Activated effector memory CD4-positive, alpha-beta T cell treated with Interleukin-2 at 50 U/mL for 16 hours (primary cell): ENCODE measurements around the gene DGKB.

ENCODE experiments used
- DNase-seq: peaks from one replicate; pipeline ENCODE4 v3.0.0-alpha.2; 2020

The DGKB gene

DNA sequence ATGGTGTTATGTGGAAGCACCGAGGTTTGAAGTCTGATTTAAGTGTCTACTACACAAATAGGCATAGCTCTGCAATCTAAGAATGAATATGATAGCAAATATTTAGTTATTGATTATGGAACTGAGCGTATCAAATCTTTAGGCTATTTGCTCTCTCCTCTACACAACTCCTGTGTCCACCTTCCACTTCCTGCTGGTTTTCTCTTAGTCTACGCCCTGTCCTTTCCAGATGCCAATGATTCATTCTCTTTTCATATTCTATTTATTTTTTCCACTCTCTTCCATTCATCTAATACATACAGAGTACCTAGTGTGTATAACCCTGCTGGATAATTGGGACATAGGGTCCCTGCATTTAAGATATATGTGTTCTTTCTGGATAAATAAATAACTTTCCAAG lies 83.7 kb downstream of the DGKB start:
- no peak for DNase-seq

- DNase-seq, result no peak
Measured at GRCh38 chr7:14817829-14818614, 84.5 kb downstream of the DGKB start.

DNA sequence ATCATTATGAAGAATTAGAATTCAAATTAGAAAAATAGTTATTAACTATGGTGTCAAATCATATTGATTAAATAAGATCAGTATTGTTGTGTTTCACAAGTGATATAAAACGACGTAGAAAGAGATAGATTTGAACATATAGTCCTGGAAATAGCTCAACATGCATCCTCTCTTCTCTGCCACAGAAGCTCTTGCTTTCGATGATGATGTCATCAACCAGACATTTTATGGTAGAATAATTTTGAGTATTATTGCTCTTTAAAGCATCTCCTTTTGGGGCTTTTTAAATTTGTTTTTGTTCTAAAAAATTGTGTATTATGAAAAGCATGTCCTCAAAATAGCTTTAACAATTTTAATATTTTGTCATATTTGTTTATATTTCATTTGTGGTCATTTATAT lies 95.0 kb downstream of the DGKB start:
- DNase-seq, result no peak

GRCh38 chr7:14806891-14807290 lies 95.7 kb downstream of the DGKB start:
- DNase-seq, result no peak

GRCh38 chr7:14805105-14805719 lies 97.3 kb downstream of the DGKB start:
- no peak for DNase-seq

- DNase-seq, result no peak
Measured at GRCh38 chr7:14800664-14801063, 101.9 kb downstream of the DGKB start.

- DNase-seq, result no peak
Measured at GRCh38 chr7:14793151-14793550, 109.4 kb downstream of the DGKB start.

DNA sequence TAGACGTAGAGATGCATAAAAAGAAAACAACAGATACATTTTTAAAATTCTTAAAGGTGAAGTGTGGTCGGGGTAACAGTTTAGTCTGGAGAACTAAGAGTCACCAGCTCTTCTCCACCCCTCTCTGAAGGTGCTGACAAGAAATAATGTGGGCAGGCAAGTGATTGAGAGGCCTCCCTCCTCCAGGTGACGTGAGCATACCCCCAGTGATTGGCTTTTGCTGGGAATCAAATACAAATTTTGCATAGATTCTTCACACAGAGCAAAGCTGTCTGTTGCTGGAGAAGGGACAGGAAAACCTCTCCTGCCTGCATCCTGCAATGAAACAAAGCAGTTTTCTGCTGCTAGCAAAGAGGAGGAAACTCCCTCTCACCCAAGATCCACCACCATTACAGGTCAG lies 115.0 kb downstream of the DGKB start:
- no peak for DNase-seq

DNA sequence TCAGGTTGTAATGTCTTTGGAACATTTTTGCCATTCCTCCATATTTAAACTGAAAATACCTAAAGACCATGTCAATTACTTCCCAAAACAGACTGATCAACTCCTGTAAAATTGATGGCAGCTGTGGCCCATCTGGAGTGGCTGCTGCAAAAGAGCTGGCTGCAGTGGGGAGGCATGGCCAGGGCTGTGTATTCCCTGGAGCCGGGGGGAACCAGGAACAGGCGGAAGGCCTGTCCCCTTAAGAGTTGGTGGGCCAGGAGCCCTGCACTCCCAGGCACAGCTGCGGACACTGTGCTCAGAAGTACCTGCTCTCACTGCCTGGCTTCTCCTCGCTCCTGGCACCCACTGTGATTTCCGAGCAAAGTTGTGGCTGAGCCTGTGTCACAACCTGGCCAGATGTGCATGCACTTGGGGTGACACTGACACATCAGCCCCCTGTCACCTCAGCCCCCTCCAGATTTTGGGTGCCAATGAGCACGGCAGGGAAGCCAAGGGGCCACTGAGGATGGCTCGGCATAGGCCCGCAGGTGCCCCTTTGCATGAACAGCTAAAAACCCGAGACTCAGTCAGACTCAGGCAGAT lies 116.1 kb downstream of the DGKB start:
- no peak for DNase-seq

DNA sequence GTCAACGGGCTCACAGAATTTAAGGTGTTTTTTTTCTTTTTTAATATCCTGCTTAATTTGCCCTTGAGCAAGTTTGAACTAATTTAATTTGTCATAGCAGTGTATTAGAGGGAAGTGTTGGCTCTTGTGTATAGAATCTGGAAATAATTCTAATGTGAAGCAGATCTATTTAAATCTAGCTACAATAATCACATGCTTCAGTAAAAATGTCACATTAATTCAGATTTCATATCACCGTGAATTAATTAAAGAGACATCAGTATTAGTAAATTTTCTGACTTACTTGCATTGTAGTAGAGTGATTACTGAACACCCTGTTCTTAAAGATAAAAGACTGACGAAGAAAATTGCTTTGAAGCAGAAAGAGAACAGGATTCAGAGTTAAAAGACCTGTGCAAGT lies 124.7 kb downstream of the DGKB start:
- DNase-seq, result no peak

- DNase-seq, result no peak
Measured at GRCh38 chr7:14776266-14776665, 126.3 kb downstream of the DGKB start.

GRCh38 chr7:14773729-14774271 lies 128.8 kb downstream of the DGKB start:
- DNase-seq, result no peak

- no peak for DNase-seq
Measured at GRCh38 chr7:14770614-14771013, 131.9 kb downstream of the DGKB start.

GRCh38 chr7:14769261-14769660 lies 133.3 kb downstream of the DGKB start:
- DNase-seq, result no peak

GRCh38 chr7:14767716-14768425 lies 134.7 kb downstream of the DGKB start:
- DNase-seq, result no peak

- DNase-seq, result no peak
Measured at GRCh38 chr7:14766747-14767146, 135.8 kb downstream of the DGKB start.

- no peak for DNase-seq
Measured at GRCh38 chr7:14765731-14766130, 136.8 kb downstream of the DGKB start.

GRCh38 chr7:14762561-14762960 lies 140.0 kb downstream of the DGKB start:
- DNase-seq, result no peak

DNA sequence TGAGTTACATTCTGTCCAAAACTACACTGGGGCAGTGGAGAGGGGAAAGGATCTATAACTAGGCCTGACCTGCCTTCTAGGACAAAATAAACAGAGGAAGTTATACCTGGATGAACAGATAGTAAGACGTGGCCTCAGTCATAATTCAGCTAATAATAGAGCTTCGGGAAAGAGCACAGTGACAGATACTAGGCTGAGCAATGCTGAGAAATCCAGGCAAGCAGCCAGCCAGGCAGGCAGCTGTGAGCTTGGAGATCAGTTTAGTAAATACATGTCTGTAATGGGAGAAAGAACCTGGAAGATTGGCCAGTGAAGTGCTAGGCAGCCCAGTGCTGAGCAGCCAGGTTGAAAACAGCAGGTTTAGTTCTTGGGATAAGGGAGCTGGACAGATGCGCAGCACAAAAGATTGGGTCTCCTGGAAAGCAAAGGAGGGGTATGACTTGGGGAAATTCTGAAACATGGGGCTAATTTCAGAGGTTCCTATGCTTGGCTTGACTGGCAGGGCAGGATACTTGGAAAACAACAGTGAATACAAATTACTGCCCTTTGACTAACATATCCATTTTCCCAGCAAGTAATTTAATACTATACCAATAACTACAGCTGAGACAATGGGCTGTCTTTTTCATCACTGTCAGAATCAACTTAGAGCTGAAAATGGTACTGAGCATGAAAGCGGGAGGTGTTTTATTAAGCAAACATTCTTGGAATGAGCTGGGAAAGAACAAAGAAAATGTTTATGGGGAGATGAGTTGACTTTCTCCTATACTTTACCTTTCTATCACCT lies 140.8 kb downstream of the DGKB start:
- DNase-seq, result no peak

GRCh38 chr7:14760730-14761478 lies 141.6 kb downstream of the DGKB start:
- no peak for DNase-seq

- DNase-seq, result no peak
Measured at GRCh38 chr7:14759785-14760184, 142.8 kb downstream of the DGKB start.

DNA sequence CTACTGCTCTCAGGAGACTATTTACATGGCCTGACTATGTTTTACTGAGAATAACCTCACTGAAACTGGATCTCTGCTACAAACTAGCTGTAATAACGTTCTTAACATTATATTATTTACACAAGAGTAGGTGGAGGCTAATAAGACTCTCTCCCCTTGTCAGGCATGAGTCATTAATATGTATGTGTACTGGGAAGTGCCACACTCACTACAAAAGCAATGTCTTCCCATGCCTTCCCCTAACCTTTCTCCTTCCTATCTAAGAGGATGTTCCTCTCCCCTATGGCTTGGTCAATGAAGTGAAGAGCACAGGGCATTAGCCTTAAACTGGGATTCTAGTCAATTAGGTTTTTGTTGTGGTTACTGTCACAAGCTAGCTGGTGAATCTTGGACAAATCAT lies 147.9 kb downstream of the DGKB start:
- no peak for DNase-seq
